ENCODE data around the gene UBE2J2. TPM values are rescaled to one million over a fixed set of nuclear protein-coding genes. Genes with fewer than 3 reads are reported as not detected.

UBE2J2 gene
- total and polyA plus RNA-seq, 11 donors, result 23.3 to 53.6 (median 34.7) TPM

DNA sequence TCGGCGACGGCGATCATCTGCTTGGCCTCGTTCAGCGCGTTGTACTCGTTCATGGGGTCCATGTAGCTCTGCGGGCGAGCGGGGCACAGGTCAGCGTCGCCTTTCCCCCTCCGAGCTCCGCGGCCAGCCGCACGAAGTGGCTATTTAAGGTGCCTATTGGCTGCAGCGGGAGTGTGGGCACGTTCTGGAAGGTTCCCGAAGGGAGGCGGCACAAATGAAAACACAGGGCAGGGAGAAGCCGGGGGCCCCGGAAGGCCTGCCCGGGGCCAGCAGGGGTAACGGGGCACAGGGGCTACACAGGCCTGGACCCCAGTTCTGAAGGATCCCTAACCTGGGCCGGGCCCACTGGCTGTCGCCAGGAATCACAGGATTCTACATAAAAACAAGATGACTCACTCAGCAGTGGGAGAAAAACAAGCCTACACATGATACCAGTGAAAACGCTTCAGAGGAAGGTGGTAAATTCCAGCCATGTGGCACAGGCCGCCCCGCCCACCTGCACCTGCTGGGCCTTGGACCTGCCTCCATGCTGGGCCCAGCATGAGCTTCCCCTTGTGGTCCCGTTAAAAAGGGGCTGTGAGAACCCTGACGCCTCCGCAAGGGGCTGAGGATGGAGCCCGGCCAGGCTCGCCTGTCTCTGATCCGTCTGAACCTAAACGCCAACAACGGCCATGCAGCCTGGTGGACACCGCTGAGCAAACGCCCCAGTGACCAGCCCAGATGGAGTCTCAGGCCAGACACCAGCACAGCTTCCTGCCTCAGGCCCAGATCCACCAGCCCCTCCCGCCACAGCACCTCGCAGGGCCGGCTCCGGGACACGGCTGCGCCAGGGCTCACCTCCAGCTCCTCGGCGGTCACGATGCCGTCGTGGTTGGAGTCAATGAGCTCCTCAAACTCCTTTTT lies 55.8 kb downstream of the UBE2J2 start:
- intact Hi-C loops (cut with DNase I), result no loop called here
- H3K27me3 ChIP-seq, result peaks cover 0 to 2% (median 0%) of the 10 kb centered on the region in 9 donors
- H3K4me3 ChIP-seq, result peak overlapping the region in 4 of 12 donors; percentile 4 to 32 (median 18)
- DNase-seq (no peak), ATAC-seq (no peak)
- WGBS, 4 donors, result 85 to 90% (median 89%) methylated on average over 50 to 52 of the region's 52 CpGs
- peaks cover 0 to 71% (median 58%) of the 10 kb centered on the region in 9 donors for H3K36me3 ChIP-seq
- TF ChIP-seq CTCF (IDR thresholded peaks at IDR 0.05) (no peak), POLR2A (IDR thresholded peaks at IDR 0.05) (no peak)
- peaks cover 0 to 42% (median 20%) of the 10 kb centered on the region in 12 donors for H3K4me1 ChIP-seq
- peak overlapping the region in 8 of 12 donors; percentile 54 to 86 (median 70) for H3K27ac ChIP-seq
- H3K9me3 ChIP-seq, result no peaks in the 10 kb centered on the region

DNA sequence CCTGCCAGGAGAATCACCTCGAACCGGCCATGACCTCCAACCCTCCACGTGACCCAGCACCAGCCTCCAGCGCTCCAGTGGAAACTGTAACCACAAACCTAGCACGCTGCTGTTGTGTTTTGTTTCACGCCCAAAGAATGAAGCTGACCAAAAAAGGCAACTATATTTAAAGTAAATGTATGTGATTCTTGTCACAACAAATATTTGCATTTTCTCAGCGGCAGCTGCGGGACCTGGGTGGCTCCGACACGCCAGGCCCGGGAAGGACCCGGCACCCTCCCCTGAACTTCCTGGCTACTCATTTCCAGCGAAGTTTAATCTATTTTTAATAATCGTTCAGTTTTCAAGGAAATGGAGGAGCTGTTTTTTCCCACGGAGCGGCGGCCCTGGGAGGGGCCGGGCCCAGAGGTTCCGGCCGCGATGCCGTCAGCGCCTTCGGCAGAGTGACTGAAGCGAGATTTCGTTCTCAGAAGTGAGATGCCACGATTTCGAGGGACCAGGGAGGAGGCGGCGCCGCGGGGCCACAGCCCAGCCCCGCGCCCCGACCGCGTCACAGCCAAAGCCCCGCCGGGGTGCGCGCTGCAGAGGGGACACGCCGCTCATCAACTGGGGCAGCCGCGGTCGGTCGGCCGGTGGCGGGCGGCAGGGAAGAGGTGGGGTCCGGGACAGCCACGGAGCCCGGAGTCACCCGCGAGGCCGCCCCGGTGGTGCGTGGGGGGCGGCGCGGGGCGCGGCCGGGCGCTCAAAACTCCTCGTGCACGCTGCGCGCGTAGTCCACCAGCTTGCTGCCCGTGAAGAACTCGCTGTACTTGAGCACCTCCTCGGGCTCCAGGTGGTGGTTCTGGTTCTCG lies 56.7 kb downstream of the UBE2J2 start:
- H3K27ac ChIP-seq, result peak overlapping the region in 11 of 12 donors; percentile 24 to 86 (median 62)
- 75 to 86% (median 84%) methylated on average over 66 to 74 of the region's 74 CpGs for WGBS, 4 donors
- peaks cover 0 to 62% (median 50%) of the 10 kb centered on the region in 9 donors for H3K36me3 ChIP-seq

GRCh38 chr1:1215881-1216605 lies 57.6 kb downstream of the UBE2J2 start:
- no peak for ATAC-seq
- WGBS, 4 donors, result 86 to 93% (median 87%) methylated on average over 10 to 21 of the region's 21 CpGs
- peaks cover 0 to 53% (median 40%) of the 10 kb centered on the region in 9 donors for H3K36me3 ChIP-seq

More for the DNA sequence above, 56.7 kb downstream of the UBE2J2 start:
- Histone ChIP-seq H3K9me3 (no peaks in the 10 kb centered on the region), H3K4me3 (peak overlapping the region in 5 of 12 donors; percentile 4 to 32 (median 12)), H3K27me3 (peaks cover 0 to 2% (median 0%) of the 10 kb centered on the region in 9 donors), H3K4me1 (peaks cover 0 to 46% (median 21%) of the 10 kb centered on the region in 12 donors)
- intact Hi-C loops (cut with DNase I), result no loop called here
- TF ChIP-seq POLR2A (IDR thresholded peaks at IDR 0.05) (no peak), CTCF (IDR thresholded peaks at IDR 0.05) (no peak)
- DNase-seq (no peak), ATAC-seq (peak in 1 of 4 donors; percentile 34)

More at GRCh38 chr1:1215881-1216605, 57.6 kb downstream of the UBE2J2 start:
- Histone ChIP-seq H3K27ac (peak overlapping the region in 9 of 12 donors; percentile 24 to 86 (median 68)), H3K4me1 (peaks cover 0 to 46% (median 21%) of the 10 kb centered on the region in 12 donors), H3K27me3 (peaks cover 0 to 2% (median 0%) of the 10 kb centered on the region in 9 donors), H3K4me3 (peak overlapping the region in 1 of 12 donors; percentile 28), H3K9me3 (no peaks in the 10 kb centered on the region)
- intact Hi-C loops (cut with DNase I), result no loop called here
- TF ChIP-seq CTCF (IDR thresholded peaks at IDR 0.05), result no peak
- TF ChIP-seq POLR2A (IDR thresholded peaks at IDR 0.05), result no peak
- DNase-seq, result no peak
